H1 (cell line): Measurements from ENCODE around the gene COQ5. TPM values are rescaled to one million over a fixed set of nuclear protein-coding genes. Genes with fewer than 3 reads are reported as not detected.

ENCODE experiments used
- CTCF ChIA-PET: fragments of 300-600 bp; sonication (Branson Sonifier 250); formaldehyde crosslinking; loops from one replicate; lab custom pipeline; 2021; ENCODE audit not compliant: partially characterized antibody; lab: Charles Lee
- POLR2A ChIA-PET: fragments of 300-600 bp; sonication (Branson Sonifier 250); formaldehyde crosslinking; loops from one replicate; lab custom pipeline; 2021; ENCODE audit warnings: inconsistent platforms; ENCODE audit not compliant: partially characterized antibody; lab: Charles Lee
- DNase-seq, 2 experiments: peaks; one replicate each; pipeline versions ENCODE4 v3.0.0 to v3.0.0-alpha.2; 2010 to 2022; ENCODE audit warnings: low spot score in 2 of 2, low read depth in 1 of 2, mixed read lengths in 1 of 2
- FAIRE-seq: peaks from 2 replicates; lab custom pipeline; 2011; peaks lifted over from hg19 to GRCh38; lab: Jason Lieb, UNC
- H2AFZ ChIP-seq: 2 replicates; pipeline ENCODE4 v1.8.1; 2012; ENCODE audit warnings: low read length, inconsistent platforms
- H2AK5ac ChIP-seq: 2 replicates; pipeline ENCODE4 v1.6.1; 2013; ENCODE audit warnings: low read depth, low read length
- H2BK120ac ChIP-seq: replicated peaks from 2 replicates; pipeline ENCODE3; 2013; ENCODE audit warnings: low read depth, low read length, inconsistent platforms
- H2BK12ac ChIP-seq: 2 replicates; pipeline ENCODE4 v1.6.1; 2013; ENCODE audit warnings: low read depth, low read length
- H2BK15ac ChIP-seq: 2 replicates; pipeline ENCODE4 v1.6.1; 2013; ENCODE audit warnings: low read length
- H2BK20ac ChIP-seq: 2 replicates; pipeline ENCODE4 v1.6.1; 2013; ENCODE audit warnings: low read length
- H2BK5ac ChIP-seq: 2 replicates; pipeline ENCODE4 v1.6.1; 2013; ENCODE audit warnings: low read depth, low read length
- H3K14ac ChIP-seq: 2 replicates; pipeline ENCODE4 v1.6.1; 2013; ENCODE audit warnings: inconsistent platforms; ENCODE audit not compliant: insufficient read length
- H3K18ac ChIP-seq: 2 replicates; pipeline ENCODE4 v1.6.1; 2013; ENCODE audit warnings: low read length; ENCODE audit errors: extremely low read depth
- H3K23ac ChIP-seq: 2 replicates; pipeline ENCODE4 v1.6.1; 2013; ENCODE audit warnings: inconsistent platforms; ENCODE audit not compliant: insufficient read length
- H3K23me2 ChIP-seq: 2 replicates; pipeline ENCODE4 v1.6.1; 2013; ENCODE audit warnings: low read depth, low read length
- H3K27ac ChIP-seq: 2 replicates; pipeline ENCODE4 v1.6.1; 2011; ENCODE audit warnings: low read depth, low read length, inconsistent platforms
- H3K27me3 ChIP-seq, 4 experiments: replicated peaks in 1 of 4; 1 replicate in 1 of 4; 2 replicates in 3 of 4; pipeline versions ENCODE4 v1.6.1 to v1.8.1; 2011 to 2013; ENCODE audit warnings: low read length in 3 of 4, mild to moderate bottlenecking in 3 of 4, inconsistent platforms in 2 of 4, mixed read lengths in 2 of 4, moderate library complexity in 1 of 4; ENCODE audit not compliant: control insufficient read depth in 3 of 4, insufficient read depth in 3 of 4; ENCODE audit errors: extremely low read depth in 1 of 4
- H3K36me3 ChIP-seq, 4 experiments: 2 replicates each; pipeline versions ENCODE4 v1.6.1 to v1.8.1; 2011 to 2013; ENCODE audit warnings: mild to moderate bottlenecking in 4 of 4, low read length in 3 of 4, moderate library complexity in 2 of 4, control low read depth in 1 of 4, inconsistent platforms in 1 of 4; ENCODE audit not compliant: insufficient read depth in 4 of 4, control insufficient read depth in 2 of 4
- H3K4ac ChIP-seq: replicated peaks from 2 replicates; pipeline ENCODE3; 2013; ENCODE audit warnings: low read length, low read depth, mixed read lengths, inconsistent platforms; ENCODE audit not compliant: insufficient read length
- H3K4me1 ChIP-seq, 4 experiments: replicated peaks in 1 of 4; 1 replicate in 1 of 4; 2 replicates in 3 of 4; pipeline versions ENCODE4 v1.6.1 to v1.8.1; 2011 to 2013; ENCODE audit warnings: low read length in 3 of 4, inconsistent platforms in 2 of 4, mixed read lengths in 1 of 4; ENCODE audit not compliant: insufficient read depth in 4 of 4, control insufficient read depth in 3 of 4
- H3K4me2 ChIP-seq, 2 experiments: 2 replicates each; pipeline versions ENCODE4 v1.6.1 to v1.8.1; 2011 to 2013; ENCODE audit warnings: low read depth in 2 of 2, low read length in 2 of 2, control low read depth in 1 of 2, inconsistent platforms in 1 of 2, mild to moderate bottlenecking in 1 of 2; ENCODE audit not compliant: insufficient read depth in 1 of 2
- H3K4me3 ChIP-seq, 4 experiments: fragments of 200-600, 300-600 bp in 1 of 4; sonication (generic), shearing (Covaris generic), sonication (Bioruptor Twin) in 1 of 4; 2 replicates each; pipeline versions ENCODE4 v1.5.1 to v1.8.1; 2011 to 2016; ENCODE audit warnings: low read length in 4 of 4, low read depth in 3 of 4, control low read depth in 2 of 4, inconsistent platforms in 2 of 4, mild to moderate bottlenecking in 2 of 4, mixed read lengths in 1 of 4, moderate library complexity in 1 of 4; ENCODE audit not compliant: insufficient read depth in 2 of 4; ENCODE audit errors: extremely low read depth in 1 of 4
- H3K56ac ChIP-seq: replicated peaks from 2 replicates; pipeline ENCODE3; 2013; ENCODE audit warnings: low read depth, mild to moderate bottlenecking, mixed read lengths, low read length, inconsistent platforms; ENCODE audit not compliant: insufficient read length
- H3K79me1 ChIP-seq: 2 replicates; pipeline ENCODE4 v1.6.1; 2013; ENCODE audit warnings: low read depth, low read length, control low read depth
- H3K79me2 ChIP-seq, 2 experiments: 2 replicates each; pipeline versions ENCODE4 v1.6.1 to v1.8.1; 2012 to 2013; ENCODE audit warnings: low read length in 2 of 2, mild to moderate bottlenecking in 2 of 2, inconsistent platforms in 1 of 2; ENCODE audit not compliant: insufficient read depth in 2 of 2, control insufficient read depth in 1 of 2
- H3K9ac ChIP-seq, 4 experiments: replicated peaks in 1 of 4; 1 replicate in 1 of 4; 2 replicates in 3 of 4; pipeline versions ENCODE4 v1.6.1 to v1.8.1; 2011 to 2013; ENCODE audit warnings: low read depth in 3 of 4, low read length in 3 of 4, control low read depth in 2 of 4, mild to moderate bottlenecking in 2 of 4, moderate library complexity in 2 of 4, inconsistent platforms in 1 of 4; ENCODE audit errors: extremely low read depth in 1 of 4
- H3K9me3 ChIP-seq, 2 experiments: 2 replicates each; pipeline versions ENCODE4 v1.6.1 to v1.8.1; 2012 to 2013; ENCODE audit warnings: mild to moderate bottlenecking in 2 of 2, moderate library complexity in 2 of 2, control low read depth in 1 of 2, inconsistent platforms in 1 of 2, low read depth in 1 of 2, low read length in 1 of 2, mixed read lengths in 1 of 2; ENCODE audit not compliant: insufficient read depth in 2 of 2
- H4K20me1 ChIP-seq, 2 experiments: replicated peaks in 1 of 2; 2 replicates each; pipeline versions ENCODE3 to v1.8.1; 2011 to 2013; ENCODE audit warnings: inconsistent platforms in 2 of 2, low read length in 2 of 2, mild to moderate bottlenecking in 1 of 2; ENCODE audit not compliant: insufficient read depth in 2 of 2, control insufficient read depth in 1 of 2
- H4K5ac ChIP-seq: 2 replicates; pipeline ENCODE4 v1.6.1; 2013; ENCODE audit warnings: low read length, low read depth, mixed read lengths, inconsistent platforms; ENCODE audit not compliant: insufficient read length
- H4K8ac ChIP-seq: 2 replicates; pipeline ENCODE4 v1.8.0; 2013; ENCODE audit warnings: mild to moderate bottlenecking, moderate library complexity, low read length, inconsistent platforms; ENCODE audit not compliant: insufficient read depth; ENCODE audit errors: extremely low read depth
- H4K91ac ChIP-seq: replicated peaks from 2 replicates; pipeline ENCODE3; 2013; ENCODE audit warnings: low read length, mixed read lengths, inconsistent platforms; ENCODE audit not compliant: insufficient read length
- EZH2 ChIP-seq: fragments of 200-600 bp; sonication (generic); IDR thresholded peaks from 2 replicates; pipeline ENCODE4 v1.7.1; 2012; ENCODE audit warnings: low read depth, mild to moderate bottlenecking, moderate library complexity, low read length, inconsistent platforms; ENCODE audit not compliant: severe bottlenecking
- WGBS, 2 experiments: shearing (Covaris generic) in 1 of 2; methylation state at CpG; one replicate each; pipeline versions ENCODE4 v1.1.6 to v1.1.7; 2013 to 2015; ENCODE audit warnings: low lambda C conversion rate in 2 of 2, mixed read lengths in 2 of 2, inconsistent platforms in 1 of 2, low coverage in 1 of 2, missing lambda C conversion rate in 1 of 2; ENCODE audit not compliant: insufficient replicate concordance in 2 of 2, insufficient coverage in 1 of 2, insufficient read length in 1 of 2; ENCODE audit errors: extremely low coverage in 1 of 2, missing lambda C conversion rate in 1 of 2; 5-methylcytosine and 5-hydroxymethylcytosine counted together
- polyA plus RNA-seq, 7 experiments: library from polyadenylated mRNA; depleted of rRNA in 3 of 7; stranded (reverse) in 5 of 7; unstranded in 2 of 7; fragments of >200 nt in 5 of 7; fragments of 200-250 nt in 2 of 7; gene quantifications; 1 replicate in 5 of 7; 2 replicates in 1 of 7; 4 replicates in 1 of 7; pipeline versions ENCODE4 v1.2.1 to v1.2.3, GENCODE V29; 2011 to 2013; ENCODE audit warnings: missing spikeins in 2 of 7, mixed read lengths in 2 of 7
- total RNA-seq: library from RNA; stranded (reverse); fragmentation: NEBNext Ultra II Directional; extraction: Animal tissue kit (Norgen Biotek cat#: 25700); gene quantifications from 2 replicates; pipeline ENCODE4 v1.2.1, GENCODE V29; 2021

COQ5 gene
- total and polyA plus RNA-seq, 2 of the 8 experiments (the other 6 are each of a cell fraction or from before 2014, with no cell fraction given): 35.1 to 35.8 TPM

DNA sequence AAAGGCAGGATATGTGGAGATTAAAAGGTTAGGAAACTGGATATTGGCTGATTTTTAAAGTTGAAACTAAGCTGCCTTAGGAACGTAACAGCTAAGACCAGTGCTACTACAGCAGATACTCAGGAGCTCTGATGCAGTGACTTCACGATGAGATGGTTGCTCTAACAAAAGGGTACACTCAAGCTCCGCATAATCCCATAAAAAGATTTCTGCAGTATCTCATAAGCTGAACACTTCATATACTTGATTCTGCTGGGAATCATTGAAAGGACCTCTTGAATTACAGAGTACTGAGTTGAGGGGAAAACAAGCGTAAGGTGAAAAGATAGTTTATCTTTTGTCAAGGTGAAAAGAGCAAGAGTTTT, 8.9 kb upstream of the COQ5 start:
- Histone ChIP-seq H2AFZ (no peak overlapping the region), H3K4me2 (peak overlapping the region in 1 of 2 experiments; percentile 91; a peak in 1 of 4 replicates), H2BK5ac (no peak overlapping the region), H2BK12ac (no peak overlapping the region), H3K79me2 (peaks cover 29 to 79% of the 10 kb centered on the region in 2 experiments), H3K79me1 (peaks cover 8% of the 10 kb centered on the region), H3K9me3 (no peaks in the 10 kb centered on the region; a peak in 1 of 4 replicates), H3K4me3 (no peak overlapping the region), H4K20me1 (peaks cover 14 to 26% of the 10 kb centered on the region in 2 experiments), H3K14ac (no peak overlapping the region), H3K23ac (no peak overlapping the region), H3K18ac (no peak overlapping the region), H4K5ac (no peak overlapping the region), H2BK120ac (no peak overlapping the region), H3K27ac (no peak overlapping the region), H3K36me3 (peaks cover 0 to 16% (median 2%) of the 10 kb centered on the region in 4 experiments; a peak in 2 of 8 replicates), H3K9ac (peak overlapping the region in 1 of 4 experiments; percentile 40; a peak in 1 of 7 replicates), H3K23me2 (peaks cover 3% of the 10 kb centered on the region; the same call in 1 of the 2 replicates), H2BK15ac (no peak overlapping the region), H3K56ac (no peak overlapping the region), H3K4ac (no peak overlapping the region), H3K27me3 (no peaks in the 10 kb centered on the region), H2BK20ac (no peak overlapping the region), H4K91ac (no peak overlapping the region), H3K4me1 (peaks cover 3 to 8% (median 6%) of the 10 kb centered on the region in 4 experiments; a peak in 5 of 7 replicates), H2AK5ac (no peak overlapping the region), H4K8ac (no peak overlapping the region)
- TF ChIP-seq EZH2: no peak
- DNase-seq: no peak
- ChIA-PET POLR2A (interaction anchor here (1.4 to 2.1 kb wide), 4 partner anchors 9 to 42 kb away, joined by 3 to 8 read pairs (median 5); partner anchors contain the start of genes COQ5 and DYNLL1), CTCF (interaction anchor here (0.8 to 1.0 kb wide), 2 partner anchors 44 to 70 kb away, joined by 3 read pairs; no protein-coding TSS in a partner anchor)
- WGBS, 2 experiments: 91% methylated on average over 4 of the region's 4 CpGs; no CpG with 5 or more reads in 1 of the 2 experiments
- FAIRE-seq: no peak
